ENCODE measurements around the gene PKD1L1. TPM values are rescaled to one million over a fixed set of nuclear protein-coding genes. Genes with fewer than 3 reads are reported as not detected.
"Not testable (repeated sequence)": the region's sequence is repeated elsewhere in the genome, so short reads cannot be mapped to it uniquely, and the experiment has no call there.

PKD1L1 gene
- total RNA-seq, 1 experiment from 2014 or later: 0.17 TPM

DNA sequence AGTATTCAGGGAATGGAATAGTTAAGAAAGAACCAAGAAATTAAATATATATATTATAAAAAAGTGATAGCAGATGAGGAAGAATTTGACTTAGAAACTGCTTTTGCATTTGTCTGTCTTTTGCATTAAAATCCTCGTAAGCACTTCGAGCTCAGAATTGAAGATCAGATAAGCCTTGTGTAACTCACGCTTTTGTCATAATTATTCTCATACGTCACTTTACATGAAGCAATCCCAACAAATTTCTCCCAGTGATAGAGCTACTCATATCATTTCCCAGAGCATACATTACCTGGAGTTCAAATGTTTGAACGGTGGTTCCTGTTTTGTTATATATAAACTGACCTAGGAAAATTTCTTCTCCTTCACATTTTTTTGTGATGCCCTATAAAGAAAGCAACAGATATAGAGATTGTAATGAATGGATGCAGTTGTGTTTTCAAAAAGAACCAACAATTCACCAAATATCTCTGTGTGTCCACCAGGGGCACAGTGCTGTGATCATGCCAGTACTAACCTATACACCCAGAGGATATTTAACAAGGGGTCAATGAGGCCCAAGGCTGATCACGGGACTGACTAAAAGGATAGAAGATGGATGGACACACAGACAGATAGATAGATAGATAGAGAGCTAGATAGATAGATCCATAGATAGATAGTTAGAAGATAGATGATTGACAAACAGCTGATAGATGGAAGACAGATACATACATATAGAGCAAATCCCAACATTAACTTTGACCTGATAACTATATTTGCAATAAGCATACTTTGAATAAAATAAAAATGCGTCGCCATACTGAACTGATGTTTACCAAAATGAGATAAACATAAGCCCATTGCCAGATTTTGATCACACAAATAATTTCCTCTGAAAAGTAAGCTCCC lies 40.5 kb upstream of the PKD1L1 start (continued):
- TF ChIP-seq CBX3 (IDR thresholded peaks at IDR 0.05; ENCODE audit: low read depth) (no peak), EGR1 (IDR thresholded peaks at IDR 0.05; ENCODE audit: low read depth) (no peak), YY1 (IDR thresholded peaks at IDR 0.05; ENCODE audit: extremely low read depth, insufficient replicate concordance, low read depth, low read length) (no peak), ZNF274 (IDR thresholded peaks at IDR 0.05; ENCODE audit: low read depth, low read length) (no peak), SP1 (IDR thresholded peaks at IDR 0.05; ENCODE audit: low read depth) (no peak)

DNA sequence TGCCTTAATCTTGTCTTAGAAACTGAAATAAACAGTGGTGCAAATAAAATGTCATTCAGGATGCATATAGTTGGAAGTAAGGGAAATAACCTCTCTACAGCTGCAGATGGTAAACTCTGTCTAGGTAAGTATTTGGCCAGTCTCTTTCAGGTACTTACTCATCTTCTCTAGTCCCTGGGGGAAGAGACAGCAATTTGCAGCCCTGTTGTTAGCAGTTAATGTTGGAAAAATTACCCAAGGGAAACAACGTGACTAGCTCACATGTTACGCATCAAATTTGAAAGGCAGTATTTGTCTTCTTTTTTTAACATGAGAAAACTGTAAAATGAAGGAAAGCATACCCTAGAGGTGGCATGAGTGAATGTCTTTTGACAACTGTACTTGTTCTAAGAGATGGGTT lies 34.3 kb upstream of the PKD1L1 start:
- no peaks in the 10 kb centered on the region for H3K9me3 ChIP-seq (ENCODE audit: control insufficient read depth in 1 of 2, insufficient read depth in 1 of 2, low read depth in 1 of 2, low read length in 2 of 2)
- BruUV-seq (replicated peaks): no TSS peak
- H3K36me3 ChIP-seq (ENCODE audit: control insufficient read depth in 1 of 2, insufficient read depth in 2 of 2, low read length in 2 of 2): peaks cover 0 to 7% of the 10 kb centered on the region in 2 experiments; a peak in 1 of 4 replicates
- no peak overlapping the region for H3K9ac ChIP-seq (ENCODE audit: low read length)
- ChIA-PET CTCF (interaction anchor here (1.0 kb wide), 1 partner anchor 14 kb away, joined by 4 read pairs; no protein-coding TSS in a partner anchor), POLR2A (interaction anchor here (1.2 to 1.8 kb wide), 2 partner anchors 105 to 106 kb away, joined by 3 to 5 read pairs; partner anchors contain the start of gene UPP1), RAD21 (ENCODE audit: low non-redundant PET in 1 of 2, low total read pairs in 2 of 2, uncharacterized antibody in 2 of 2, unreplicated experiment in 2 of 2) (no interaction called here)
- peaks cover 14% of the 10 kb centered on the region for H3K79me2 ChIP-seq (ENCODE audit: insufficient read depth, low read length)
- intact Hi-C loops (cut with micrococcal nuclease): no loop called here
- H3K4me3 ChIP-seq (replicated peaks in 1 of 2; ENCODE audit: low read depth in 1 of 2, low read length in 2 of 2): no peak overlapping the region
- no peak overlapping the region for H3K4me2 ChIP-seq (ENCODE audit: low read length)
- no peaks in the 10 kb centered on the region for H4K20me1 ChIP-seq (ENCODE audit: insufficient read depth)
- ATAC-seq: no peak
- no peak overlapping the region for H3K27ac ChIP-seq (ENCODE audit: low read depth, low read length)
- TF ChIP-seq POLR2AphosphoS5 (IDR thresholded peaks at IDR 0.05; ENCODE audit: low read depth, low read length) (no peak), MAX (IDR thresholded peaks at IDR 0.05) (no peak)
- no peak overlapping the region for H2AFZ ChIP-seq (ENCODE audit: low read depth, low read length, poor library complexity, severe bottlenecking)
- H3K9me2 ChIP-seq (ENCODE audit: insufficient read depth): no peaks in the 10 kb centered on the region
- H3K27me3 ChIP-seq (ENCODE audit: insufficient read depth, low read length): no peaks in the 10 kb centered on the region
- no peak for DNase-seq (ENCODE audit: low read depth, low spot score)
- peaks cover 5 to 7% of the 10 kb centered on the region in 2 experiments; a peak in 2 of 4 replicates for H3K4me1 ChIP-seq (ENCODE audit: control insufficient read depth in 1 of 2, insufficient read depth in 2 of 2, low read length in 2 of 2)

GRCh38 chr7:47980648-47981047 lies 32.4 kb upstream of the PKD1L1 start:
- CTCF ChIA-PET; POLR2A ChIA-PET; intact Hi-C loops (cut with micrococcal nuclease): not testable (repeated sequence)

More at GRCh38 chr7:47980648-47981047, 32.4 kb upstream of the PKD1L1 start:
- H3K9ac ChIP-seq (ENCODE audit: low read length); DNase-seq (ENCODE audit: low read depth, low spot score); H3K4me3 ChIP-seq (replicated peaks in 1 of 2; ENCODE audit: low read depth in 1 of 2, low read length in 2 of 2); H3K9me2 ChIP-seq (ENCODE audit: insufficient read depth); H3K4me2 ChIP-seq (ENCODE audit: low read length); ATAC-seq; H4K20me1 ChIP-seq (ENCODE audit: insufficient read depth); BruUV-seq (replicated peaks); H3K4me1 ChIP-seq (ENCODE audit: control insufficient read depth in 1 of 2, insufficient read depth in 2 of 2, low read length in 2 of 2); H3K27me3 ChIP-seq (ENCODE audit: insufficient read depth, low read length); H3K9me3 ChIP-seq (ENCODE audit: control insufficient read depth in 1 of 2, insufficient read depth in 1 of 2, low read depth in 1 of 2, low read length in 2 of 2); H3K27ac ChIP-seq (ENCODE audit: low read depth, low read length); RAD21 ChIA-PET (ENCODE audit: low non-redundant PET in 1 of 2, low total read pairs in 2 of 2, uncharacterized antibody in 2 of 2, unreplicated experiment in 2 of 2); H2AFZ ChIP-seq (ENCODE audit: low read depth, low read length, poor library complexity, severe bottlenecking): not testable (repeated sequence)
- Histone ChIP-seq H3K36me3 (ENCODE audit: control insufficient read depth in 1 of 2, insufficient read depth in 2 of 2, low read length in 2 of 2) (peaks cover 17 to 22% of the 10 kb centered on the region in 2 experiments), H3K79me2 (ENCODE audit: insufficient read depth, low read length) (peaks cover 14% of the 10 kb centered on the region)

Data from HCT116 (cell line).